Large intestine (tissue), 3 donors: ENCODE measurements around the gene RRH. TPM values are rescaled to one million over a fixed set of nuclear protein-coding genes. Genes with fewer than 3 reads are reported as not detected.

Experiments
- DNase-seq, 2 donors: peaks; one replicate each; pipeline versions ENCODE4 v3.0.0 to v3.0.0-alpha.2; 2013
- H3K27ac ChIP-seq: one replicate; pipeline ENCODE4 v1.5.1; 2013; ENCODE audit warnings: low read length
- H3K27me3 ChIP-seq: 2 replicates; pipeline ENCODE4 v1.6.1; 2013; ENCODE audit warnings: low read length; ENCODE audit not compliant: control insufficient read depth, insufficient read depth
- H3K36me3 ChIP-seq: 2 replicates; pipeline ENCODE4 v1.6.1; 2013; ENCODE audit warnings: low read length; ENCODE audit not compliant: control insufficient read depth, insufficient read depth
- H3K4me1 ChIP-seq: one replicate; pipeline ENCODE4 v1.6.1; 2013; ENCODE audit warnings: low read length; ENCODE audit not compliant: control insufficient read depth, insufficient read depth
- H3K4me3 ChIP-seq: one replicate; pipeline ENCODE4 v1.5.1; 2013; ENCODE audit warnings: low read length
- H3K9me3 ChIP-seq: one replicate; pipeline ENCODE4 v1.6.1; 2013; ENCODE audit warnings: mild to moderate bottlenecking, low read depth, low read length, moderate library complexity; ENCODE audit not compliant: control insufficient read depth
- WGBS: methylation state at CpG from one replicate; pipeline ENCODE4 v1.1.5; 2013; ENCODE audit warnings: low lambda C conversion rate; ENCODE audit not compliant: insufficient coverage; 5-methylcytosine and 5-hydroxymethylcytosine counted together
- polyA plus RNA-seq: library from polyadenylated mRNA; unstranded; fragments of 120-200 nt; gene quantifications from one replicate; pipeline ENCODE4 v1.2.1, GENCODE V29; 2013

Gene RRH
- polyA plus RNA-seq, 1 donor: 0.28 TPM

GRCh38 chr4:109886303-109886702 is 58.5 kb downstream of the RRH start:
- no peaks in the 10 kb centered on the region for H3K9me3 ChIP-seq
- H3K27me3 ChIP-seq: peaks cover 2% of the 10 kb centered on the region
- H3K4me3 ChIP-seq: no peak overlapping the region
- no peak for DNase-seq
- H3K27ac ChIP-seq: no peak overlapping the region
- H3K4me1 ChIP-seq: no peaks in the 10 kb centered on the region
- H3K36me3 ChIP-seq: no peaks in the 10 kb centered on the region

- Histone ChIP-seq H3K36me3 (no peaks in the 10 kb centered on the region), H3K4me3 (no peak overlapping the region), H3K27ac (no peak overlapping the region), H3K9me3 (no peaks in the 10 kb centered on the region), H3K27me3 (peaks cover 2% of the 10 kb centered on the region), H3K4me1 (no peaks in the 10 kb centered on the region)
- WGBS: no CpG with 5 or more reads among the region's 6 CpGs
- no peak for DNase-seq
Observed at GRCh38 chr4:109887071-109887470, 59.3 kb downstream of the RRH start.

GRCh38 chr4:109890076-109890475 is 62.3 kb downstream of the RRH start:
- Histone ChIP-seq H3K27ac (no peak overlapping the region), H3K4me1 (no peaks in the 10 kb centered on the region)
- no peak for DNase-seq

More at GRCh38 chr4:109890076-109890475, 62.3 kb downstream of the RRH start:
- Histone ChIP-seq H3K36me3 (no peaks in the 10 kb centered on the region), H3K27me3 (peaks cover 2% of the 10 kb centered on the region), H3K9me3 (no peaks in the 10 kb centered on the region), H3K4me3 (no peak overlapping the region)

Other genes with a start within 250 kb of the RRH start
- gene CASP6, start 124.5 kb upstream of the RRH start, polyA plus RNA-seq: 108 TPM
- 85.4 TPM for gene PLA2G12A, start 97.9 kb upstream of the RRH start, polyA plus RNA-seq
- 244 TPM for gene CFI, start 26.0 kb upstream of the RRH start, polyA plus RNA-seq
- gene GAR1, start 12.2 kb upstream of the RRH start, polyA plus RNA-seq: 37.4 TPM
- gene LRIT3, start 20.1 kb downstream of the RRH start, polyA plus RNA-seq: 0.31 TPM
- 28.3 TPM for gene EGF, start 84.9 kb downstream of the RRH start, polyA plus RNA-seq